ENCODE measurements around the gene DNAJC19.

DNAJC19 gene

DNA sequence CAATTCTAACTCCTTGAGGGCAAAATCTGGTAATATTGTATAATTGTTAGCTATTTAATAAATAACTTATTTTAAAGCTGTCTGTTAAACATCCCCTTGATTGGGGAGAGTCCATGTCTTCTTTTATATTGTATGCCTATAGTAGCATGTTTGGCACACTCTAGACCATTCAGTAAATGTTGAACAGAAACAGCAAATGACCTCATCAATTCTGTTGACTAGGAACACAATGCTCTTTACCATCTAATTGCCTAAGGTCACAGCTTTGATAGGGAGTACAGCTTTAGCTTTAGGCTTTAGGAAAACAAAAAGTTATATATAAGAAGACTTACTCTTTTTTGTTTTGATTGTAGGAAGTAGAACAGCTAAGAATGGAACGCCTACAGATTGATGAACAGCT, 27.0 kb downstream of the DNAJC19 start:
- in situ Hi-C loops (cut with MboI; ENCODE audit: low sequenced_read_pairs), result no loop called here

DNA sequence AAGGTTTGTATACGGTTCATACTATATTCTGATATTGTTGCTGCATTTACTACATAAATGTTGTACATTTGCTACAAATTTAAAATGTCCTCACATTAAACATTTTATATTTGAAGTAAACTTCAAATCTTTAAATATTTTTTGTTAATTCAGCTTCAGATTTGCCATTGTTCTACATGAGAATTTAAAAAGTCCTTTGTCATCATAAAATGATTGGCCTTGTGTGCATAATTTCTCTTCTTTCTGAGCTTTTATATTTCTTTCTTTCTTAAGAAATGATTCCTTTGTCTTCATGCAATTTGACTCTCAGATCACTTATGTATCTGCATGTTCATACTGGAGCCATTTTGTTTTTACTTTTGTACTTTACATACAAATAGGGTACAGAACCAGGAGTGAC, 28.0 kb downstream of the DNAJC19 start:
- in situ Hi-C loops (cut with MboI; ENCODE audit: low sequenced_read_pairs), result no loop called here

DNA sequence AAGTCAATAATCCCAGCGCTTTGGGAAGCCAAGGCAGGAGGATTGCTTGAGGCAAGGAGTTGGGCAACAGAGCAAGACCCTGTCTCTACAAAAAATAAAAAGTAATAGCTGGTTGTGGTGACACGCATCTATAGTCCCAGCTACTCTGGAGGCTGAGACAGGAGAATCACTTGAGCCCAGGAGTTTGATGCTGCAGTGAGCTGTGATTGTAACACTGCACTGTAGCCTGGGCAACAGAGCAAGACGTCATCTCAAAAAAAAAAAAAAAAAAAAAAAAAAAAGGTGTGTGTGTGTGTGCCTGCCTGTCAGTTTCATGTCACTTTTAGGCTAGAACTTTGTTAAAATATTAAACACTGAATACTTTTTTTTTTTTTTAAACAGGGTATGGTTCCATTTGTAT, 28.4 kb downstream of the DNAJC19 start:
- in situ Hi-C loops (cut with MboI; ENCODE audit: low sequenced_read_pairs), result no loop called here

DNA sequence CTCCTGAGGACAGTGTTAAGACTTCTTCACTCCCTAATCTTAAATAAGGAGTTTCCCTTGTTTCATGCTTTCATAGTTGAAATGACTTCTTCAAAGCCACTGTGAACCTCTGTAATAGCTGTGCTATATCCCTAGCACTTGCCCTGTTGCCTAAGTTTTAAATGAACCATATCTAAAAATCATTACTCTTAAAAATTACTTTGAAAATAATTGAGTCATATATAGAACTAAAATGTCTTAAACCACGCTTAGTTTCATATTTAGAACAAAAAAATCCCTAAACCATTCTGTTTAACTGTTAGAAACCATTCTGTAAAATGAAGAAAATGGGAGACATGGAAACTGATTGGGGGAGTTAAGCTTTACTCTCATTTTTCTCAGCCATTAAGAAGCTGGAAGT, 29.8 kb downstream of the DNAJC19 start:
- in situ Hi-C loops (cut with MboI; ENCODE audit: low sequenced_read_pairs), result no loop called here

DNA sequence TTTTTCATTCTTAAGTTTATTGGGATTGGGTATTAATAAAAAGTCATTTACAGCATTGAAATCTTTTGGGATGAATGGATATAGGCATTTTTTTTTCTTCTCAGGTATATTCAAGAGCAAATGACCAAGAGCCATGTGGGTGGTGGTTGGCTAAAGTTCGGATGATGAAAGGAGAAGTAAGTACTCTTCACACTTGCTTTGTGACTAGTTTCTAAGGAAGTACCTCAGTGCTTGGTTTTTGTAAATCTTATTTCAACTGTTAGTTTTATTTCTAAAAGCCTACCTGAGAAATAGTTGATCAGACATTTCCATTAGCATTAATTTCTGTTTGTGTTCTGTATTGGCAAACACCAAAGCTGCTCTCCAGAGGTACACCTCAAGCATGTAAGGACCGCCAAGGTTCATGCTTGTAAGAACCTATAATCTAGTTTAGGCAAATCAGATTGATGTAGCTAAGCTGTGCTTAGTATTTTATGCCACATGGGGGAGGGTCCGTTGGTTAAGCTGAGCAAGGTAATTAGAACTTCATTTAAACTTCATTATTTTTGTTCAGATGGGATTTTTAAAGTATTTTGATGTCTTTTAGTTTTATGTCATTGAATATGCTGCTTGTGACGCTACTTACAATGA, 41.7 kb downstream of the DNAJC19 start:
- in situ Hi-C loops (cut with MboI; ENCODE audit: low sequenced_read_pairs), result no loop called here

DNA sequence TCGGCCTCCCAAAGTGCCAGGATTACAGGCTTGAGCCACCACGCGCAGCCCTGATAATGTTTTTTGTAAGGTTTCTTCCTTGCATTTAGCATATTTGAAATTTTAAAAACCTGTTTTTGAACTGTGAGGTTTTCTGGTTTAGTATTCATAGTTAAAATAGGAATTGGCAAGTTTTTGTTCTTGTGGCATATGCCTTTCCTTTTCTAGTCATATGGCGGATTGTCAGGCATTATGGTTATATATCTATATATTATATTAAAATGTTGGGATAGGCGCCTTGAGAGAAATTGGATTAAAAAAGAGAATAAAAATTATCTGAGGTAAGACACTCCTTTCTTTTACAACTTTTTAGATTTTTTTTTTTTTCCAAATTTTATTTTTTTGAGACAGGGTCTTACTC, 48.7 kb downstream of the DNAJC19 start:
- in situ Hi-C loops (cut with MboI; ENCODE audit: low sequenced_read_pairs), result no loop called here

DNA sequence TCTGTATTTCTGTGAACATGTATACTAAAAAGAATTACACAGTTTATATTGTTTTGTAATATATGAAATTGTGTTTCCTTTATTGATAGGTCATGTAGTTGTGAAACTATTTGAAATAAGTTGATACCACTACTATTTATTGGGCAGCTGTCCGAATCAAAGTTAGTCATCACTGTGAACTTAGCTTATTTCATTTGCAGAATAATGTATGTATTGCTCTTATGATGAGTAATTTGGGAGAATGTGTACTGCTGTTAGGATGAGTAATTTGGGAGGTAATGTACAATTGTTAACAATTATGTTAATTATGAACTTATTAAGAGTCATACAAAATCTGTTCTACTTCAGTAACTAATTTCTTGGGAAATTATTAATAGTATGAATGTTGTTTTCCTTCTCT, 54.9 kb downstream of the DNAJC19 start:
- in situ Hi-C loops (cut with MboI; ENCODE audit: low sequenced_read_pairs), result no loop called here

Measured in HL-60/S4 (cell line).